ENCODE measurements around the gene PTCD3.

Gene PTCD3

GRCh38 chr2:86105969-86106945 is at the start of gene PTCD3:
Gene PTCD3, plus strand, starts transcription at chr2:86106235. Its CDS starts 13 bp downstream, at chr2:86106248.
- DNase-seq = peak; percentile 53 to 97 (median 90)

- no peak for DNase-seq
Observed at GRCh38 chr2:86056590-86057331, 49.3 kb upstream of the PTCD3 start.

GRCh38 chr2:86062043-86062442 is 44.0 kb upstream of the PTCD3 start:
- no peak for DNase-seq

GRCh38 chr2:86064006-86064405 is 42.0 kb upstream of the PTCD3 start:
- no peak for DNase-seq

DNA sequence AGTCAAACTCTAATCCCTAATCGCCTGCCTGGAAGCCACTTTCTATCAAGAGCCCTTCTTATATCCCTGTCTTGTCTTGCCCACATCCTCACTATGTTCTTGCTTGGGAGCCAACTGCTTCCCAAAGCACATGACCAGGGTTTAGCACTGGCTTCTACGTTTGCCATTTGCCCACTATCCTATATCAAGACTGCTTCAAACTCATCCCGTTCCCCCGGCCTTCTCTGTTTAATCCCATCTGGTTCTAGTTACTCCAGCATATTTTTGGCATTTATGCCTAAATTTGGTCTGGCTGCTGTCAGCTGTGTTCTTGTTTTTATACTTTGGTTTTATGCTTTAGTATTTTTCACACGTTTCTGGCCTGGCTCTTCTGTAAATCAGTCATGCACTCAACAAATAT is 40.5 kb upstream of the PTCD3 start:
- DNase-seq = peak in 15 of 58 donors; percentile 9 to 52 (median 33)

- DNase-seq = no peak
Observed at GRCh38 chr2:86066007-86066578, 39.9 kb upstream of the PTCD3 start.

- no peak for DNase-seq
Observed at GRCh38 chr2:86066915-86067314, 39.1 kb upstream of the PTCD3 start.

DNA sequence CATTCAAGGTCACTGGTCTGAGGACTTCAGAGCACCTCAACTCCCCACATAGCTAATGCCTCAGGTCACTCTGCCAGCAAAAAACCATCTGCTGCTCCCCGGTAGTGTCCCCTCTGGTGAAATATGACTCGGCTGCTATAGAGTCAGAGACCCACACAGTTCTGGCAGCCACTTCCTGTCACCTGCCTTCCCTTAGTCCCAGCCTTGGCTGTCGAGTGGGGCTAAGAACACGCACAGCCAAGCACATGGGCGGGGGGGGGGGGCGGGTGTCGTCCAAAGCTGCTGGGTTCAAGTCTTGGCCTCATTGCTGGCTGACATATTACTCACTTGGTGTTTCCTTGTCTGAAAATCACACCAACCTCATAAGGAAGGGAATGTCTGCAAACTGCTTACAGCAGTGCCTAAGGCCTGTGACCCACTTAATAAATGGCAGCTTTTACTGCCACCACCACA is 37.9 kb upstream of the PTCD3 start:
- DNase-seq = no peak

DNA sequence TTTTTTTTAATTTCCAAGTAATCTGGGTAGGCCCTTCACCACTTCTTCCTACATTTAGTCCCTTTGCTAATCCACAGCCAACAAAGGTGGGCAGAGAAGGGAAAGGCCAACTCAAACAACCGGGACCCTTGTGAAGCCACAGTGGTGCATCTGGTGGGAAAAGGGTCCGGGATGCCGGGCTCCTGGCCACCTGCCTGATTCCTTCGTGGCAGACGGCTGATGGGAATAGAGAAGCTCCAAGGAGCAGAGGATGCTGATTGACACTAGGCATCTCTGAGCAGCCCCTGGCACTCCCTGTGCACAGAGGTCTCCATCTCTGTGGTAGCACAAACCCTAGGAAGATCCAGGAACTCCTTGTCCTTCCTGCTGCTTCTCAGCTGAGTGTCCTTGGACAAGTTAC is 37.4 kb upstream of the PTCD3 start:
- no peak for DNase-seq

DNA sequence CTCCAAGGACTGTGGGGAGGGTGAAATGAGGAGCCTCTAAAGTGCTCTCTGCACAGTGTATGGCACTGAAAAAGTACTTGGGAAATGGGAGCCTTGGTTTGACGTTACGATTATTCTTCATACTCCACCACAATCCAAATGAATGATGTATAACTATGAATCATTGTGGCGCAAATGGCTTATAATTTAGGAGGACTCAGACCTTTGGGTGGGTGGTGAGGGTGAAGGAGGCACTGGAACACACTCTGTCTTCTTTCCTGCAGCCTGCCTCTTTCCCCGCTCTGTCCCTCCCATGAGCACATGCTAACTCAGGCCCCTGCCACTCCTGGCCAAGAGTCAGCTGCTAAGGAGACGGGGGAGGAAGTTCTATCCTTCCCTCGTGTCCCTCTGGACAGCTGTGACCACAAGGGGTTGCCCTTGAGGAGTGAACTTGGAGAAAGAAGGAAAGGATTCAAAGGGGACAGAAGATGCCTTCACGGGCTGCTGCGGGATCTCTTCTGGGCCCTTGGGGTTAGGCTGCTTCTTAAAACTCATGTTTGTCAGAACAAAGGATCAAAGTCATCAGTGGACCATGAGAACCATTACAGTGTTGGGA is 36.8 kb upstream of the PTCD3 start:
- no peak for DNase-seq

DNA sequence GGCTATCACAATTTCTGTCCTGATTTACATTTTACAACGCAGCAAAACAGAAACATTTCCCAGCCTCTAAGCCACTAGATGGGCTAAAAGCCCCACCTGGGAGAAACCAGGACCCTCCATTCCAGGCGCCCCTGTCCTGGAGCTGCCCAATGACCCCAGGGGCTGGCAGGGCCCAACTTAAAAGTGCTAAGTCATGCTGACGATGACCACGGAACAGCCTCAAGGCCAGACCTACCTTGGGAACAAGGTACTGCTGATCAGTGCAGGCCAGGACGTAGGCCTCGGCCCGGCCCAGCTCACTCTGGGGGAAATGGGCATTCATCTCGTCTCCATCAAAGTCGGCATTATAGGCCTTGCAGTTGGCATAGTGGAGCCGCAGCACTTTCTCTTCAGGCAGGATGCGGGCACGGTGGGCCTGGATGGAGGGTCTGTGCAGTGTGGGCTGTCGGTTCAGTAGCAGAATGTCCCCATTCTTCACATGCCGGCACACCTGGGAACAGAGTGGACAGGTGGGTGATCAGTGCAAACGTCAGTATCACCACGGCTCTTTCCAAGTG is 36.2 kb upstream of the PTCD3 start:
- no peak for DNase-seq

GRCh38 chr2:86070868-86071267 is 35.2 kb upstream of the PTCD3 start:
- no peak for DNase-seq

DNA sequence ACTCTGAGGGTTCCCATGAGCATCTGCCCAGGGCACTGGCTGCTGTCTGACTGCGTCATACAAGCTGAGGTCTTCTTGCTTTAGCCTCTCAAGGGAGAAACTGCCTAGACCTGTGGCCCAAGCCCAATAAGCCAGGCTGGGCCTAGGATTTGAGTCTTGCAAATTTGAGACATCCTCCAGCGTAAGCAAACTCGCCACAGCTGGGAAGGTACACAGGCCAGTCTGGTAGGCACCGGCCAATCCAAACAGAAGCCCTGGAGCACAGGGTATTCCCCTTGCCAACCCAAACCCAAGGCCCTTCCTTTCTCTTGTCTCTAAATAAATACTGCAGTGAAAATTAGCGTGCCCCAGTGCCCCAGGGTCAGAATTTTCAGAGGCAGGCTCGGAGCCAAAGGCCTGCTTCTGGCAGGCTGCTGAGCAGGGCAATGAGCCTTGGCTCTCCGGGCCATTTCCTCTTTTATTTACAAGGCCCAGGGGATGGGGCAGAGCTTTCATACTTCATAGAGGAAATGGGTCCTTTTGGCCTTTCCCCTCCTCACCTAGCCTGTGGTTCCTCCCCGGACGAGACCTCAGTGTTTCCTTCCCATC is 33.7 kb upstream of the PTCD3 start:
- DNase-seq = peak in 48 of 58 donors; percentile 15 to 81 (median 52)

- DNase-seq = no peak
Observed at GRCh38 chr2:86073225-86073624, 32.8 kb upstream of the PTCD3 start.

GRCh38 chr2:86074256-86074655 is 31.8 kb upstream of the PTCD3 start:
- no peak for DNase-seq

DNA sequence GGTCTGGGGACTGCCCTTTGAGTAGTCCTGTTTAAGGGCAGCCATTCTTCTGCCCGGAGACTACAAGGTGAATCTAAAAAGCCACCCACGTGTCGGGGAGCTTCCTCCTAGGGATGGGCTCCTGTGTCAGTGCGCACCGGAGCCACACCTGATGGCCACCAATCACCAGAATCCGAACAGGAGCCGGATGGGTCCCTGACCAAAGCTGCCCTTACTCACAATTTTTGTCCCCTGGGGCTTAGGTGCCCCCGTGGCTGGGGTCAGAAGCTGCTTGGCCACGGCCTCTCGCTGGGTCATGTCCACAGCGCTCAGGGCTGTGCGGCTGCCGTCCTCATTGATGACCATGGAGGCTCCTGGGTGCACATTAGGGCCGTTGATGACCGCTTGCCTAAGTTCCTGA is 31.2 kb upstream of the PTCD3 start:
- no peak for DNase-seq

DNA sequence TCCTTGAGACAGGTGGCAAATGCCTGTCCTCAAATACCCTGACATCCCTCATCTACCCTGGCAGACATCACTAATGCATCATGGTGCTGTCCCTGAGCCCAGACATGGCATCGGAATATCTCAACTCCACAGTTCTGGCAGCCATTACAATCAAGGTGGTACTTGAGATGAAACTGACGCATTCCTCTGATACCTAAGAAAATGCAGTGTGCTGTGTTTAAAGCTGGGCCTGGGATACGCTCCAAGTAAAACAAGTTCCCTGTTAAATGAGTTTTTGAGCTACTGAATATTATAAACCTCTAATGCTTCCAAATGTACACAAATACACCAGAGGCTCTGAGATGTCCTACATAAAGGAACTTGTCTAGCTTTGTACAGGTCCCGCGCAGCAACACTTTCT is 30.1 kb upstream of the PTCD3 start:
- no peak for DNase-seq

GRCh38 chr2:86078774-86079545 is 27.1 kb upstream of the PTCD3 start:
- DNase-seq = peak in 49 of 58 donors; percentile 8 to 86 (median 47)

GRCh38 chr2:86079981-86080911 is 25.8 kb upstream of the PTCD3 start:
- DNase-seq = peak in 51 of 58 donors; percentile 13 to 76 (median 50)
